ENCODE results near the gene LOXL3. TPM values are rescaled to one million over a fixed set of nuclear protein-coding genes. Genes with fewer than 3 reads are reported as not detected.

Gene LOXL3
- total RNA-seq, 2 experiments from 2014 or later = 0.25 TPM; not detected in 1

GRCh38 chr2:74512744-74513604 is 40.8 kb downstream of the LOXL3 start:
- ChIA-PET CTCF (no interaction called here), POLR2A (interaction anchor here (0.7 to 2.0 kb wide), 4 partner anchors 9 to 18 kb away, joined by 3 to 10 read pairs (median 3); partner anchors contain the start of genes AUP1 and HTRA2)
- H3K36me3 ChIP-seq (ENCODE audit: insufficient read depth, low read length) = no peaks in the 10 kb centered on the region
- TF ChIP-seq CTCF (IDR thresholded peaks at IDR 0.05) = no peak
- H3K27me3 ChIP-seq (ENCODE audit: control insufficient read depth in 1 of 2, insufficient read depth in 2 of 2, low read length in 2 of 2) = peaks cover 56 to 58% of the 10 kb centered on the region in 2 experiments
- intact Hi-C loops (cut with DNase I, micrococcal nuclease) = no loop called here
- H3K36me3 Mint-ChIP-seq (ENCODE audit: low read depth) = peaks cover 1% of the 10 kb centered on the region
- H3K27me3 Mint-ChIP-seq = peaks cover 73% of the 10 kb centered on the region
- ATAC-seq (ENCODE audit: poor library complexity) (no peak), DNase-seq (no peak)
- H3K4me3 Mint-ChIP-seq = peak overlapping the region; percentile 69
- H3K4me3 ChIP-seq (ENCODE audit: low read length) = no peak overlapping the region
- no peak overlapping the region for H3K27ac Mint-ChIP-seq
- H3K9me3 Mint-ChIP-seq = no peaks in the 10 kb centered on the region
- H3K9me3 ChIP-seq (ENCODE audit: control insufficient read depth in 1 of 2, insufficient read depth in 1 of 2, low read length in 2 of 2) = peaks cover 0 to 36% of the 10 kb centered on the region in 2 experiments
- H3K4me1 ChIP-seq (ENCODE audit: insufficient read depth, low read length) = peaks cover 45% of the 10 kb centered on the region
- peaks cover 28% of the 10 kb centered on the region for H3K4me1 Mint-ChIP-seq (ENCODE audit: low read depth)
- no peak overlapping the region for H3K27ac ChIP-seq (ENCODE audit: low read depth in 1 of 2, low read length in 2 of 2)

GRCh38 chr2:74511104-74511989 is 42.4 kb downstream of the LOXL3 start:
- no peak overlapping the region for H3K27ac ChIP-seq (ENCODE audit: low read depth in 1 of 2, low read length in 2 of 2)
- Mint-ChIP-seq H3K4me3 (peak overlapping the region; percentile 30), H3K4me1 (ENCODE audit: low read depth) (peaks cover 35% of the 10 kb centered on the region), H3K9me3 (no peaks in the 10 kb centered on the region), H3K27me3 (peaks cover 70% of the 10 kb centered on the region), H3K27ac (no peak overlapping the region), H3K36me3 (ENCODE audit: low read depth) (peaks cover 17% of the 10 kb centered on the region)
- peaks cover 0 to 32% of the 10 kb centered on the region in 2 experiments for H3K9me3 ChIP-seq (ENCODE audit: control insufficient read depth in 1 of 2, insufficient read depth in 1 of 2, low read length in 2 of 2)
- POLR2A ChIA-PET = interaction anchor here (1.1 to 4.4 kb wide), 3 partner anchors 21 to 53 kb away, joined by 3 to 23 read pairs (median 3); partner anchors contain the start of genes MRPL53 and WBP1
- peaks cover 40 to 44% of the 10 kb centered on the region in 2 experiments for H3K27me3 ChIP-seq (ENCODE audit: control insufficient read depth in 1 of 2, insufficient read depth in 2 of 2, low read length in 2 of 2)
- peaks cover 53% of the 10 kb centered on the region for H3K4me1 ChIP-seq (ENCODE audit: insufficient read depth, low read length)
- H3K4me3 ChIP-seq (ENCODE audit: low read length) = no peak overlapping the region
- no peak for ATAC-seq (ENCODE audit: poor library complexity)
- CTCF ChIA-PET = no interaction called here
- no peak for TF ChIP-seq CTCF (IDR thresholded peaks at IDR 0.05)
- H3K36me3 ChIP-seq (ENCODE audit: insufficient read depth, low read length) = no peaks in the 10 kb centered on the region
- DNase-seq = no peak
- intact Hi-C loops (cut with DNase I, micrococcal nuclease) = no loop called here

- peaks cover 29 to 43% of the 10 kb centered on the region in 2 experiments for H3K27me3 ChIP-seq (ENCODE audit: control insufficient read depth in 1 of 2, insufficient read depth in 2 of 2, low read length in 2 of 2)
- no peaks in the 10 kb centered on the region for H3K9me3 Mint-ChIP-seq
- no peak for TF ChIP-seq CTCF (IDR thresholded peaks at IDR 0.05)
- H3K4me3 ChIP-seq (ENCODE audit: low read length) = no peak overlapping the region
- ChIA-PET POLR2A (interaction anchor here (1.0 to 4.4 kb wide), 6 partner anchors 12 to 52 kb away, joined by 3 to 23 read pairs (median 4); partner anchors contain the start of genes AUP1, HTRA2, MOGS and MRPL53), CTCF (interaction anchor here (0.8 to 1.6 kb wide), 3 partner anchors 10 to 22 kb away, joined by 3 to 6 read pairs (median 3); no protein-coding TSS in a partner anchor)
- H3K36me3 Mint-ChIP-seq (ENCODE audit: low read depth) = peaks cover 25% of the 10 kb centered on the region
- no peak for ATAC-seq (ENCODE audit: poor library complexity)
- peaks cover 67% of the 10 kb centered on the region for H3K27me3 Mint-ChIP-seq
- no peak overlapping the region for H3K27ac Mint-ChIP-seq
- H3K27ac ChIP-seq (ENCODE audit: low read depth in 1 of 2, low read length in 2 of 2) = no peak overlapping the region
- intact Hi-C loops (cut with DNase I, micrococcal nuclease) = no loop called here
- peaks cover 8% of the 10 kb centered on the region for H3K36me3 ChIP-seq (ENCODE audit: insufficient read depth, low read length)
- peaks cover 37% of the 10 kb centered on the region for H3K4me1 Mint-ChIP-seq (ENCODE audit: low read depth)
- no peak for DNase-seq
- H3K9me3 ChIP-seq (ENCODE audit: control insufficient read depth in 1 of 2, insufficient read depth in 1 of 2, low read length in 2 of 2) = peaks cover 0 to 24% of the 10 kb centered on the region in 2 experiments
- peaks cover 53% of the 10 kb centered on the region for H3K4me1 ChIP-seq (ENCODE audit: insufficient read depth, low read length)
- peak overlapping the region; percentile 3 for H3K4me3 Mint-ChIP-seq
These were observed 43.5 kb downstream of the LOXL3 start for GRCh38 chr2:74510272-74510671.

Measured in CD4-positive, alpha-beta T cell (primary cell).